HepG2 (cell line): ENCODE measurements around the gene TGM5. TPM values are rescaled to one million over a fixed set of nuclear protein-coding genes. Genes with fewer than 3 reads are reported as not detected.
A peak's percentile ranks its signal among the peaks of the same experiment; 100 is the strongest.

ENCODE experiments used
- CBX5 ChIP-seq: sonication (generic); formaldehyde crosslinking; IDR thresholded peaks from 2 replicates; pipeline ENCODE4 v1.4.0; 2020; ENCODE audit warnings: missing genetic modification reagents, borderline replicate concordance
- HNF4G ChIP-seq, 2 experiments: sonication (generic) in 1 of 2; formaldehyde crosslinking in 1 of 2; IDR thresholded peaks; 2 replicates each; pipeline versions ENCODE4 v1.4.0 to v1.6.1; 2011 to 2020; ENCODE audit warnings: borderline replicate concordance in 2 of 2, low read depth in 2 of 2, mild to moderate bottlenecking in 2 of 2, low read length in 1 of 2, missing genetic modification reagents in 1 of 2, moderate library complexity in 1 of 2
- NFYC ChIP-seq: IDR thresholded peaks from 2 replicates; pipeline ENCODE4 v1.6.1; 2016; ENCODE audit warnings: missing genetic modification reagents, missing compliant biosample characterization
- PAWR ChIP-seq: sonication (generic); formaldehyde crosslinking; IDR thresholded peaks from 2 replicates; pipeline ENCODE4 v1.4.0; 2020; ENCODE audit warnings: missing genetic modification reagents, mild to moderate bottlenecking, borderline replicate concordance
- POLR2A ChIP-seq, 2 experiments: IDR thresholded peaks; 2 replicates each; pipeline ENCODE4 v1.6.1; 2011; ENCODE audit warnings: low read depth in 2 of 2, low read length in 2 of 2, mild to moderate bottlenecking in 1 of 2, moderate library complexity in 1 of 2; ENCODE audit not compliant: insufficient read depth in 1 of 2
- SAP130 ChIP-seq: IDR thresholded peaks from 2 replicates; pipeline ENCODE4 v1.6.1; 2016; ENCODE audit warnings: low read depth
- YEATS4 ChIP-seq: sonication (generic); formaldehyde crosslinking; IDR thresholded peaks from 2 replicates; pipeline ENCODE4 v1.4.0; 2020; ENCODE audit warnings: missing genetic modification reagents, borderline replicate concordance
- ZFY ChIP-seq: sonication (generic); formaldehyde crosslinking; IDR thresholded peaks from 2 replicates; pipeline ENCODE4 v1.4.0; 2020; ENCODE audit warnings: missing genetic modification reagents
- ZSCAN21 ChIP-seq: sonication (generic); formaldehyde crosslinking; IDR thresholded peaks from 2 replicates; pipeline ENCODE4 v1.8.0; 2022; ENCODE audit warnings: mild to moderate bottlenecking, missing genetic modification reagents, moderate library complexity, borderline replicate concordance
- polyA plus RNA-seq, 8 experiments: library from polyadenylated mRNA; depleted of rRNA in 3 of 8; stranded (reverse) in 7 of 8; unstranded in 1 of 8; fragments of >200 nt; fragmentation: Illumina TruSeq in 4 of 8; extraction: Trizol in 4 of 8; gene quantifications; 2 replicates each; pipeline versions ENCODE4 v1.2.1 to v1.2.3, GENCODE V29; 2011 to 2016; ENCODE audit warnings: low read depth in 4 of 8, missing spikeins in 1 of 8, mixed read lengths in 1 of 8; ENCODE audit not compliant: insufficient read depth in 1 of 8
- total RNA-seq, 5 experiments: library from RNA; depleted of rRNA; stranded (reverse); fragments of >200 nt; fragmentation: Illumina TruSeq; extraction: Trizol; gene quantifications; 2 replicates each; pipeline ENCODE4 v1.2.3, GENCODE V29; 2016; ENCODE audit warnings: low read depth in 1 of 5
- TF ChIP-seq, protein P1 (sequence below): sonication (generic); formaldehyde crosslinking; IDR thresholded peaks from 2 replicates; pipeline ENCODE4 v1.5.0; 2020; ENCODE audit warnings: mild to moderate bottlenecking, missing genetic modification reagents
- TF ChIP-seq, protein P2 (sequence below), 2 experiments: sonication (generic) in 1 of 2; formaldehyde crosslinking in 1 of 2; IDR thresholded peaks; 2 replicates each; pipeline versions ENCODE4 v1.5.1 to v1.6.1; 2011 to 2020; ENCODE audit warnings: borderline replicate concordance in 1 of 2, low read depth in 1 of 2, low read length in 1 of 2, mild to moderate bottlenecking in 1 of 2, missing genetic modification reagents in 1 of 2, moderate library complexity in 1 of 2
- TF ChIP-seq, protein P3 (sequence below): IDR thresholded peaks from 2 replicates; pipeline ENCODE4 v1.6.1; 2016; ENCODE audit warnings: low read depth, borderline replicate concordance
- TF ChIP-seq, protein P4 (sequence below): sonication (generic); formaldehyde crosslinking; IDR thresholded peaks from 2 replicates; pipeline ENCODE4 v1.4.0; 2020; ENCODE audit warnings: mild to moderate bottlenecking, missing genetic modification reagents

TGM5 gene
- total and polyA plus RNA-seq, 2 of the 13 experiments (the other 11 are each of a cell fraction or from before 2014, with no cell fraction given), result 0.18 to 0.65 TPM

DNA sequence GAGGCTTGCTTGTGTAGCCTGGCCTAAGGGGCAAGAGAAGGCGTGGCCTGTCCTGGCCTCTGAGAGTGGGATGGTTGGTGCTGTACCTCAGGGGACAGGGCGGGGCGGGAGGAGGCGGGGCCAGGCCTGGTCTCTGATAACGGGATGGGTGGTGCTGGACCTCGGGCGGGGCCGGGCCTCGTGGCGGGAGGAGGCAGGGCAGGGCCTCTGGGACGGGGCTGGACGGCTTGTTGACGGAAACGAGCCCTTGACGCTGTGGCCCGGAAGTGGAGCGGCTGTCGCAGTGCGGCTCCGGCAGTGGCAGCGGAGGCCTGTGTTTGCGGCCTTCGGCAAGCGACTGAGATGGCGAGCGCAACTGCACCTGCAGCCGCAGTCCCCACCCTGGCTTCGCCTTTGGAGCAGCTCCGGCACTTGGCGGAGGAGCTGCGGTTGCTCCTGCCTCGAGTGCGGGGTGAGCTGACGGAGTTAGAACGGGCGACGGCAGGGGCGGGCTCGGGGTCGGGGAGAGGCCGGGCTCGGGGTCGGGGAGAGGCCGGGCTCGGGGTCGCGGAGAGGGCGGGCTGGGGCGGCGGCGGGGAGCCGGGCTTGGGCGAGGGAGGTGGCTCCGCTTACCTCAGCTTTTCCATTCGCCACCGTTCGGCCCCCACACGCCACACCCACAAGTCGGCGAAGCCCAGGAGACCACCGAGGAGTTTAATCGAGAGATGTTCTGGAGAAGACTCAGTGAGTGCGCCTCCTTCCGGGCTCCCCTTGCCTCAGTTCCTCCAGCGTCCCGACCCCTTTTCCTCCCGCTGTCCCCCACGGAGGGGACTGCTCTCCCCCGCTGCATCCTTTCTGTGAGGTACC lies 81.3 kb downstream of the TGM5 start, which contains the start of gene CCNDBP1 (continued):
- TF ChIP-seq, protein P1, sequence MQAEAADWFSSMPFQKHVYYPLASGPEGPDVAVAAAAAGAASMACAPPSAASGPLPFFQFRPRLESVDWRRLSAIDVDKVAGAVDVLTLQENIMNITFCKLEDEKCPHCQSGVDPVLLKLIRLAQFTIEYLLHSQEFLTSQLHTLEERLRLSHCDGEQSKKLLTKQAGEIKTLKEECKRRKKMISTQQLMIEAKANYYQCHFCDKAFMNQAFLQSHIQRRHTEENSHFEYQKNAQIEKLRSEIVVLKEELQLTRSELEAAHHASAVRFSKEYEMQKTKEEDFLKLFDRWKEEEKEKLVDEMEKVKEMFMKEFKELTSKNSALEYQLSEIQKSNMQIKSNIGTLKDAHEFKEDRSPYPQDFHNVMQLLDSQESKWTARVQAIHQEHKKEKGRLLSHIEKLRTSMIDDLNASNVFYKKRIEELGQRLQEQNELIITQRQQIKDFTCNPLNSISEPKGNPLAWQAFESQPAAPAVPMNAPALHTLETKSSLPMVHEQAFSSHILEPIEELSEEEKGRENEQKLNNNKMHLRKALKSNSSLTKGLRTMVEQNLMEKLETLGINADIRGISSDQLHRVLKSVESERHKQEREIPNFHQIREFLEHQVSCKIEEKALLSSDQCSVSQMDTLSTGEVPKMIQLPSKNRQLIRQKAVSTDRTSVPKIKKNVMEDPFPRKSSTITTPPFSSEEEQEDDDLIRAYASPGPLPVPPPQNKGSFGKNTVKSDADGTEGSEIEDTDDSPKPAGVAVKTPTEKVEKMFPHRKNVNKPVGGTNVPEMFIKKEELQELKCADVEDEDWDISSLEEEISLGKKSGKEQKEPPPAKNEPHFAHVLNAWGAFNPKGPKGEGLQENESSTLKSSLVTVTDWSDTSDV (CRISPR knock-in tag), result peak; percentile 35; the same call in 1 of the 2 replicates
- TF ChIP-seq ZFY (CRISPR knock-in tag), result peak; percentile 99
- TF ChIP-seq, protein P2, sequence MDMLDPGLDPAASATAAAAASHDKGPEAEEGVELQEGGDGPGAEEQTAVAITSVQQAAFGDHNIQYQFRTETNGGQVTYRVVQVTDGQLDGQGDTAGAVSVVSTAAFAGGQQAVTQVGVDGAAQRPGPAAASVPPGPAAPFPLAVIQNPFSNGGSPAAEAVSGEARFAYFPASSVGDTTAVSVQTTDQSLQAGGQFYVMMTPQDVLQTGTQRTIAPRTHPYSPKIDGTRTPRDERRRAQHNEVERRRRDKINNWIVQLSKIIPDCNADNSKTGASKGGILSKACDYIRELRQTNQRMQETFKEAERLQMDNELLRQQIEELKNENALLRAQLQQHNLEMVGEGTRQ (IDR thresholded peaks at IDR 0.05; ENCODE audit: low read depth, low read length), result no peak
- TF ChIP-seq, protein P2 (CRISPR knock-in tag; IDR thresholded peaks at IDR 0.05; ENCODE audit: borderline replicate concordance), result peak; percentile 38; the same call in 1 of the 2 replicates
- no peak for TF ChIP-seq HNF4G (IDR thresholded peaks at IDR 0.05; ENCODE audit: borderline replicate concordance, low read depth, low read length)
- no peak for TF ChIP-seq HNF4G (CRISPR knock-in tag; IDR thresholded peaks at IDR 0.05; ENCODE audit: borderline replicate concordance, low read depth)
- peak; percentile 51; the same call in 1 of the 2 replicates for TF ChIP-seq ZSCAN21
- TF ChIP-seq POLR2A (IDR thresholded peaks at IDR 0.05; ENCODE audit: insufficient read depth in 1 of 2, low read depth in 2 of 2, low read length in 2 of 2), result peak; percentile 91 to 92
- no peak for TF ChIP-seq PAWR (CRISPR knock-in tag)
- peak; percentile 17; the same call in 1 of the 2 replicates for TF ChIP-seq NFYC (CRISPR knock-in tag)
- TF ChIP-seq, protein P3, sequence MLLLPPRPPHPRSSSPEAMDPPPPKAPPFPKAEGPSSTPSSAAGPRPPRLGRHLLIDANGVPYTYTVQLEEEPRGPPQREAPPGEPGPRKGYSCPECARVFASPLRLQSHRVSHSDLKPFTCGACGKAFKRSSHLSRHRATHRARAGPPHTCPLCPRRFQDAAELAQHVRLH (CRISPR knock-in tag), result no peak; the same call in none of the 2 replicates
- TF ChIP-seq CBX5 (CRISPR knock-in tag), result peak; percentile 61; the same call in 1 of the 2 replicates
- TF ChIP-seq YEATS4 (CRISPR knock-in tag), result peak; percentile 76
- TF ChIP-seq SAP130, result peak; percentile 98
- TF ChIP-seq, protein P4, sequence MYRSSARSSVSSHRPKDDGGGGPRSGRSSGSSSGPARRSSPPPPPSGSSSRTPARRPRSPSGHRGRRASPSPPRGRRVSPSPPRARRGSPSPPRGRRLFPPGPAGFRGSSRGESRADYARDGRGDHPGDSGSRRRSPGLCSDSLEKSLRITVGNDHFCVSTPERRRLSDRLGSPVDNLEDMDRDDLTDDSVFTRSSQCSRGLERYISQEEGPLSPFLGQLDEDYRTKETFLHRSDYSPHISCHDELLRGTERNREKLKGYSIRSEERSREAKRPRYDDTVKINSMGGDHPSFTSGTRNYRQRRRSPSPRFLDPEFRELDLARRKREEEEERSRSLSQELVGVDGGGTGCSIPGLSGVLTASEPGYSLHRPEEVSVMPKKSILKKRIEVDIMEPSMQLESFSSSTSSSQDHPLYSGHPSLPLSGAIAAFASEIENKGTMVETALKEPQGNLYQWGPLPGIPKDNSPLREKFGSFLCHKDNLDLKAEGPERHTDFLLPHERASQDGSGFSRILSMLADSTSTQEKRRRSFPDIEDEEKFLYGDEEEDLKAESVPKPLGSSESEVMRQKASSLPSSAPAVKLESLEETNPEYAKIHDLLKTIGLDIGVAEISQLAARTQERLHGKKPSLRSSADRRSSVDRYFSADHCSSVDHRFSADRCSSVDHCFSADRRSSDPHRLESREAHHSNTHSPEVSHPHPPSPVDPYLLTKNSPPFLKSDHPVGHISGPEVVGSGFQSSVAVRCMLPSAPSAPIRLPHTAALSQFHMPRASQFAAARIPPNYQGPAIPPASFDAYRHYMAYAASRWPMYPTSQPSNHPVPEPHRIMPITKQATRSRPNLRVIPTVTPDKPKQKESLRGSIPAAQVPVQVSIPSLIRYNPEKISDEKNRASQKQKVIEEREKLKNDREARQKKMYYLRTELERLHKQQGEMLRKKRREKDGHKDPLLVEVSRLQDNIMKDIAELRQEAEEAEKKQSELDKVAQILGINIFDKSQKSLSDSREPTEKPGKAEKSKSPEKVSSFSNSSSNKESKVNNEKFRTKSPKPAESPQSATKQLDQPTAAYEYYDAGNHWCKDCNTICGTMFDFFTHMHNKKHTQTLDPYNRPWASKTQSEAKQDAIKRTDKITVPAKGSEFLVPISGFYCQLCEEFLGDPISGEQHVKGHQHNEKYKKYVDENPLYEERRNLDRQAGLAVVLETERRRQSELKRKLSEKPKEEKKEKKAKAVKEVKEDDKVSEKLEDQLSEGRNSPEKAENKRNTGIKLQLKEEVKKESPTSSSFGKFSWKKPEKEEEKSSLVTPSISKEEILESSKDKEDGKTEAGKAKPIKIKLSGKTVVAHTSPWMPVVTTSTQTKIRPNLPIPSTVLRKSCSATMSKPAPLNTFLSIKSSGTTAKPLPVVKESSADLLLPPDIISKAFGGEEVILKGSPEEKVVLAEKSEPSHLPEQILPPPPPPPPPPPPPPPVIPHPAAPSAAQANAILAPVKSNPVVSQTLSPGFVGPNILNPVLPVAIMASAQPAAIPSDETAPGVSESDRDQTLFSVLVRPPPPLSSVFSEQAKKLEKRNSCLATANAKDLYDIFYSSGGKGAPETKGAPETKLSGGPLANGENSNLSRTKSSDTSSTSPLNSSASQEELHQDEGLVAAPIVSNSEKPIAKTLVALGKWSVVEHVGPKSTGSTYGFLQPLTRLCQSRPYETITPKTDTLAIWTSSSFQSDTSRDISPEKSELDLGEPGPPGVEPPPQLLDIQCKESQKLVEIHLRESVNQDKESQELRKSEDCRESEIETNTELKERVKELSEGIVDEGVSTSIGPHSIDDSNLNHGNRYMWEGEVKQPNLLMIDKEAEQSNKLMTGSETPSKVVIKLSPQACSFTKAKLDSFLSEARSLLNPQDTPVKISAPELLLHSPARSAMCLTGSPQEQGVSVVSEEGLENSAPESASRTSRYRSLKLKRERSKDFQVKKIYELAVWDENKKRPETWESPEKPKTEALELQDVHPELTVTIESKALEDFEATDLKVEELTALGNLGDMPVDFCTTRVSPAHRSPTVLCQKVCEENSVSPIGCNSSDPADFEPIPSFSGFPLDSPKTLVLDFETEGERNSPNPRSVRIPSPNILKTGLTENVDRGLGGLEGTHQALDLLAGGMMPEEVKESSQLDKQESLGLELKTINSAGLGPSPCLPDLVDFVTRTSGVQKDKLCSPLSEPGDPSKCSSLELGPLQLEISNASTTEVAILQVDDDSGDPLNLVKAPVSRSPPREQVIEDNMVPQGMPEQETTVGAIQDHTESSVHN (CRISPR knock-in tag), result no peak
